ENCODE measurements around the gene RIN3. TPM values are rescaled to one million over a fixed set of nuclear protein-coding genes. Genes with fewer than 3 reads are reported as not detected.

Gene RIN3
- total RNA-seq, 1 donor from 2014 or later, result 0.51 TPM

DNA sequence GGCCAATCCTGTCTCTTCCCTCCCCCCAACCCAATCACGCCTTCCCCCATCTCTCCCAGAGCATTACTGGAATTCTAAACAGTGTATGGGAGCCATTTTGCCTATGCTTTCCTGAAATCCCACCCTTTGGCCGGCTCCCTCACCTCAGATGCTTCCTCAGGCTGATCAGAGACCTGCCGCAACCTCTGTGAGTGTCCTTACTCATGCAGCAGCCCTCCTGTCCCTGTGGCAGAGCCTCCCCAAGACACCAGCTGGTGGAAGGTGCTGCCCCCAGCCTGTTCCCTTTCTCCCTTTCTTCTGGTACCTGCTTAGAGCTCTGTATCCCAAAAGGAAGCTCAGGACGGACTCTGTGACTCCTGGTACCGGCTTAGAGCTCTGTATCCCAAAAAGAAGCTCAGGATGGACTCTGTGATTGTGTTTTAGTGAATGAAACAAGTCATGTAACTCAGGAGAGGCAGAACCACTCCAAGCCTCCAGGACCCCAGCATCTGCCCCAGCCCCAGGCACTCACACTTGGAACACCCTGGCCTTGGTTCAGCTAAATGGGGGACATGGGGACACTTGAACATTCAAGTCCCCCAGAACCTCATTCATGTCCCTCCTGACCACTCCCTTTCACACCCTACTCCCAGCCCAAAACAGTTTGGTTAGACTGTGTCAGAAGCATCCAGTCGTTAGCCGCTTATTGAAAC, 29.3 kb upstream of the RIN3 start:
- no peak for DNase-seq (ENCODE audit: low read depth)

DNA sequence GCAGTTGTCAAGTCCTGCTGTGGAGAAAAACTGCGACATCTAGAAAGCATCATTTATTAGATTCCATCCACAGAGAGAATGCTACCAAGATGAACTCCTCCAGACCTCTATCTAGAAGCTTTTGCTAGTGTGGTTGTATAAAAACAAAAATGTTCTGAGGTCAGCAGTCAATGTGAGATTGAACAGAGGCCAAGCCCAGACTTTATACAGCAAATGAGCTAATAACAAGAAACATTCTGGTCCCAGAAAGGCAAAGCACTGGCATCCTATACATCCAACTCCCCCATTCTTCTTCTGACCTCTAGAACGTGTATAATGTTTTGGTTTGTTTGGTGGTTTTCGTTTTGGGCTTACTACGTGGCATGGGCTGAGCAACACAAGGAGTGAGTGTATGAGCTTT, 26.7 kb upstream of the RIN3 start:
- no peak for DNase-seq (ENCODE audit: low read depth)

DNA sequence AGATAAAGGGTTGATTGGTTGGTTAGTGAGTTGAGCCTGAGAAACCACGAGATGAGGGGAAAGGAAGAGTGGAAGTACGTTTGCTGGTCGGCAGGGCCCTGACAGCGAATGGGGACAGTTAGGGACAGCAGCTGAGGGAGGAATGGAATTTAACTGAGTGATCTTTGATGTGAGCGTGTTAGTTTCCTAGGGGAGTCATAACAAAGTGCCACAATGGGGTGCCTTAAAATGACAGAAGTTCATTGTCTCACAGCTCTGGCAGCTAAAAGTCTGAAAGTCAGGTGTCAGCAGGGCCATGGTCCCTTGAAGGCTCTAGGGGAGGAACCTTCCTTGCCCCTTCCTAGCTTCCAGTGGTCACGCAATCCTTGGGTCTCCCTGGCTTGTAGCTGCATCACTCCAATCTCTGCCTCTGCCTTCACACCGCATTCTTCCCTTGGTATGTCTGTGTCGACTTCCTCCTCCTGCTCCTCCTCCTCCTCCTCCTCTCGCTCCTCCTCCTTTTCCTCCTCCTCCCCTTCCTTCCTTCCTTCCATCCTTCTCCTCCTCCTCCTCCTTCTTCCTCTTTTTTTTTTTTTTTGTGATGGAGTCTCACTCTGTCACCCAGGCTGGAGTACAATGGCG, 26.0 kb upstream of the RIN3 start:
- no peak for DNase-seq (ENCODE audit: low read depth)

DNA sequence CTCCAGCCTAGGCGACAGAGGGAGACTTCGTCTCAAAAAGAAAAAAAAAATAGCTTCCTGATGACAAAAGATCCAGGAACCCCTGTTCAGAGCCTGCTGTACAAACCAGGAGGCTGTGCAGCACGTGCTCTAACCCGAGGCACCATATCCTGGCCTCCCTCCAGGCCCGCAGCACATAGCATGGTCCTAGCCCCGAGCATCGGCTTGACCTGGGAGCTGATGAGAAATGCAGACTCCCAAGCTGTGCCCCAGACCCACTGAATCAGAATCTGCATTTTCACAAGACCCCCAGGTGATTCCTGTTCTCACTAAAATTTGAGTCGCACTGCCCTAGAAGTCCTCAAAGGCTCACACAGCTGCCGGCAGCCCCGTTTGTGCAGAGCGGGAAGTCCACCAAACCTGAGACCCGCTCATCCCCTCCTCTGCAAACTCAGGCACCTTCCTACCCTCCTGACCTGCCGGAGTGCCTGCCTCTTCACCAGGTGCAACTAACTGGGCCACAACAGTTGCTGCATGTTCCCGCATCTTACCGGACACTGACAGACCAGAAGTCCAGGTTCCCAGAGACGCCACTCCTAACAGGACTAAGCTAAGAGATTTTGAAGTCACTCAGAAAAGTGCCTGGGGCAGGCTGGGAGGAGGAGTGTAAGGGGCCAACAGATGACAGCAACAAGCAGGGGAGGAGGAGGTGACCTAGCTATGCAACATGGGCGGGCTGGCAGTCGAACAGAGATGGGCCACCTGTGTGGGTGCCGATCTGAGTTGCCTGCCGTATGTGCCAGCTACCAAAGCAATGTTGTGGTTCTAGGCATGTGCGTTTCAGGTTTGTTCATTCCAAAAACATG, 24.0 kb upstream of the RIN3 start:
- DNase-seq (ENCODE audit: low read depth), result no peak

DNA sequence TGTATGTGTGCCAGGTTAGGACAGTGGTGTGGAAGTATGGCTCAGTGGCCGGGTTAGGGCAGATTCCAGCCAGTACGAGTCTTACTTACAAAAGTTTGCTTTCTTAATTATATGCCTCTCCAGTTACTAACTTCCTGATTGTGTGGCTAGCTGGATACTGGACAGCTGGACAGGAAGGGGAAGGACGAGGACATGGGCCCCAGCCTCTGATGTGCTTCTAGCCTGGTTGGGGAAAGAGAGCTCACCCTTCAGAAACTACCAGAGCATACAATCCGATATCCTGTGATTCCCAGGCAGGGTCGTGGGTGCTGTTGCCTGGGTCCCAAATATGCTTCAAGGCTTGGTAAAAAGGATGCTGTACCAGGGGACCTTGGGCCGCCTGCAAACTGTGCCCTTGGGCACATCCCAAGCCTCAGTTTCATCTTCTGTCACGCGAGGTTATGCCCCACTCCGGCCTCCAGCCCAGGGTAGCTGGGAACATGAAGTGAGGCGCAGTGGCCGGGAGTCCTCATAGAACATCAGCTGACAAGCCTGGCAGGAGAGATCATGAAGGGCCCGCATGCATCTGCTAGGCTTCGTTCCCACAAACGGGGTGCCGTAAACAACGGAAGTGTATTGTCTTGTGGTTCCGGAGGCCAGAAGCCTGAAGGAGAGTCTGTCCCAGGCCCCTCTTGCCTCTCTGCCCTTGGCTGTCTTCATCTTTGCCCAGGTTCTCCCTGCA, 23.2 kb upstream of the RIN3 start:
- no peak for DNase-seq (ENCODE audit: low read depth)

DNA sequence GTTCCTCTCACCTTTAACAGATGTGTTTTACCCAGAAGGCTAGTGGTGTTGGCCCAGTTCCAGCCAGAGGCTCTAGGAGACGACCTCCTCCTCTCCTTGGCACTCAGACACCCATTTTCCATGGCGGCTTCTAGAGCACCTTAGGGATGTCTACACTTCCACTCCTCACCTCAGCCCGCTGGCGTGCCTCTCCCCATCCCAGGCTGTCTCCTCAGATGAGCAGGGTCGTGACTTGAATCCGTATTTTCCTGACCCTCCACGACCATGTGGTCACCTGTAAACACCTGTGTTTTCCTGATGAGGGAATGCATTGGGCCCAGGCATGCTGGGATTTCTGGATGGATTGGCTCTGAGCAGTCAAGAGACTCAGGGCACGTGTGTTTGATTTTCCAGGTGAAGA, 21.8 kb upstream of the RIN3 start:
- no peak for DNase-seq (ENCODE audit: low read depth)

DNA sequence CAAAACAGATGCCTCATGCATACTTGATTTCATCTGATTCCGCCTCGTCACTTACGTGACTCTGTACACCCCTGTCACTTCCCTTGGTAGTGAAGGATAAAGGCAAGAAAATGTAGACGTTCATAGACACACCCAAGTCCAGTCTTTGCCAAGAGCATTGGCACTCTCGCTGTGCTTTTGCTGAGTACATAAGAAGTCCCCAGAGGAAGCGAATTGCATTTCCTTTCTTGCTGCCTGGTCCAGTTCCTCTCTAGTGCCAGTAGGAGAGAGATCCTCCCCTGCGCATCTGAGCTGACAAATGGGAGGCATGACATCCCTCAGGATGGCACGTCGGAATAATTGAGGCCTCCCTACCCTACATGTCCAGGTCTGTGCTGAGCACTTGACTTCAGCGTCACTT, 21.3 kb upstream of the RIN3 start:
- no peak for DNase-seq (ENCODE audit: low read depth)

DNA sequence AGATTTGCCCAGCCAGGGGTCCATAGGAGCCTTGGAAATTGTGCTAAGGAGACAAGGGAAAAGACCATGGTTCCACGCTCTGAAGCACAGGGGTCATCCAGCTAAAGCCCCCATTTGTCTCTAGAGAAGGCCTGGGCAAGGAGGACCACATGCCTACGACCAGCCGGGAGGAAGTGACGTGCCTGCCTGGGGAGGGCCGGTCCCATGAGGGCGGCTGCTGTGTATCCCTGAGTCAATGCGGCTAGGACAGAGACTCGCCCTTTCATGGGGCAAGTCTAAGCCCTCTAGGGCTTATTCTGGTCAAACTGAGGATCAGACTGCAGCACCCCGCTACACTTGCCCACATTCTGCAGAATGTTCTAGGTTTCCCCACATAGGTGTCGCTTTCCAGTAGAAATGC, 20.6 kb upstream of the RIN3 start:
- DNase-seq (ENCODE audit: low read depth), result no peak

DNA sequence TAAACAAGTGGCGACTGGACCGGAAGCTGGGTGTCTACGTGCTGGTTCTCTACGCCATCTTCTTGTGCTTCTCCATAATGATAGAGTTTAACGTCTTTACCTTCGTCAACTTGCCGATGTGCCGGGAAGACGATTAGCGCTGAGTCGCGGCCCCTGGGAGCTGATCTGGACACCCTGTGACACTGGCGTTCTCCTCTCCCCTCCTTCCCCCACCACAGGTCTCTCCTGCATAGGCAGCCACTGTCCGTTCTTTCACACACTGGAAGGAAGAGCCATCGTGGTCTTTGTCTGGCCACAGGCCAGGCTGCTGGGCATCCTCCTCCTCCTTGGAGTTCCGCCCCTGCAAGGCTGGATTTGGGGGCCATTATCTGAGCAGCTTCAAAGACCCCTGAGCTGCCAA, 20.1 kb upstream of the RIN3 start:
- no peak for DNase-seq (ENCODE audit: low read depth)

DNA sequence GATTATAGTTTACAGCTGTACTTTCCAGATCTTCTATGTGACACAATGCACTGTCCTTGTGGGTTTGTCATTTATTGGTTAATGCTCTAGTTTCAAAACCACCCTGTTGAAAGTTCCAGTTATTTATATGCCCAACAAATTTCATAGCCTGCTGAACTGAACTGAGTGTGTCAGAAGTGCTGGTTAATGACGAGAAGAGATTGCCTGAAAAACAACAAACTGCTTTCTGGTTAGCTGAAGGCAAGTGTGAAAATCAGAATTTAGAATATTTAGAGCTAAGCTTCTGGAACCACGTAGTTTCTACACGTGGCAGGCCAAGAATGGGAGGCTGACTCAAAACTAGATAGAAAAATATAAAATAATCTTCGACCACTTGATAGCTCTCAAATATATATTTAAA, 19.1 kb upstream of the RIN3 start:
- DNase-seq (ENCODE audit: low read depth), result no peak

DNA sequence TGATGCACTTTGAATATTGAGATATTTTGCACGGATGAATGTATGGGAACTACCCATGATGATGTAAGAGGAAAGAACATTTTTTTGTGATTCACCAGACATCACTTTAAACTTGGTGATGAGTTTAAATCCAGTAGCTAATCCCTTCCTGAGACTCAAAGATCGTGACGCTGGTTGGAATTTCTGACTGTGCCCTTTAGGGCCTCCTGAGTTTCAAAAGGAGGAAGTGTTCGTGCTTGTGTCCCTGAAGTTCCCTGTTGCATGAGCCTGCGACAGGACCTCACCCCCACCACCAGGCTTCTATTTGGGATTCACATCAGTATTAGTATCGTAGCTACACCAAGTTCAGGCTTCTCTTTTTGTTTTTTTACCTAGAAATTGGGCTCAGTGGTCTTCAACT, 18.6 kb upstream of the RIN3 start:
- DNase-seq (ENCODE audit: low read depth), result no peak

DNA sequence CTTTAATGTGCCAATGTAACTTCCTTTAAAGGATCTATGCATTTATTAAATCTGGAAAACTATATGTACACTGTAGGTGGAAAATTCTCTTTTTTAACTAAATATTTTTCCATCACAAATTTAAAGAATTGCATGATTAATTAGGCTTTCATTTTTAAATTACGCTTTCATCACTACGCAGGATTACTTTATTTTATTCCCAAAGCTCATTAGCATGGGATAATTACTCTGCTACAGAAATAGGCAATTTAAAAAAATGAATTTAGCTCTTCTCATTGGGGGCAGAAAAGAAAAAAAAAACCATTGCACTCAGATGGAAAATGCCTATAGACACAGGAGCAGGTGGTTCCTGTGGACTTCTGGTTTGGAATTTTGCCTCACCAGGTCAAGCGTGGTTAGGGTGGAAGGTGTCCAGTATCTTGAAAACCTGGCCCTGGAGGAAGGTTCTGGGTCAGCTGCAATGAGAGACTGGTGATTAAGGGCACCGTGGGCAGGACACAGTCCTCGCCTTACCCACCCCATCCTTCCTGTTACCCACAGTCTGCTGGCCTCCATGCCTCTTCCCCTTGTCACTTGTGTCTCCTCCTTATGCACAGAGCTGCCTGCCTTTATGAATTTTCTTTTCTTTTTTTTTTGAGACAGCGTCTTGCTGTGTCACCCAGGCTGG, 17.3 kb upstream of the RIN3 start:
- peak; percentile 53 for DNase-seq (ENCODE audit: low read depth)

DNA sequence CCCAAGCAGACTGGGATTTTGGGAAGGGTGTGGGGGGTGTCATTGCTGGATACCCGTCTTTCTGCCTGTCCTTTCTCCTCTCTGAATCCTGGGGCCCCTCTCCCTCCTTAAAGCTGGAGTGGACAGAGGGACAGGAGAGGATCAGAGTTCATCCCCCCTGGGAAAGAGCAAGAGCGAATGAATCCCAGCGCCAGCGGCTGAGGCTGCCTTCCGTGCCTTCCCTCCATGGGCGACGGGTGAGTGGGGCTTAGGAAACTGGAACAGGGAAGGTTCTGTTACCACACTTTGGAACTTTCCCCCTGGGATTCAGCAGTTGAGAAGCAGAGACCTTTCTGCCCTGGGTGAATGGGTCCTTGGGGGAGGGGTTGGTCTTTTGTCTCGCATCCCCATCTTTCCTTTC, 16.2 kb upstream of the RIN3 start:
- DNase-seq (ENCODE audit: low read depth), result no peak

DNA sequence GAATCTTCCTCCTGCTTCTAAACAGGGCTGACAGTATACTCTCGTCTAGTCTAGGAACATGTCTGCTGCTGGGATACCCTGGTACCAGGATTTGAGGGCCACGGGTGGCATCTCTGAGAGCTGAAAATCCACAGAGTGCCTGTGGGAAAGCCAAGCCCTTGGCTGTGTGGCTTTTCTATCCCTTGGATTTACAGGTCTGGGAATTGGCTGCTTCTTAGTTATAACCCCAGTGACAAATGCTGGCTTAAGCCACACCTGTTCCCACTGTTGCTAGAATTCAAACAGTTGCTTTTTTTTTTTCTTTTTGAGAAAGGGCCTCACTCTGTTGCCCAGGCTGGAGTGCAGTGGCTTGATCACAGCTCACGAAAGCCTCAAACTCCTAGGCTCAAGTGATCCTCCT, 14.3 kb upstream of the RIN3 start:
- DNase-seq (ENCODE audit: low read depth), result peak; percentile 80

DNA sequence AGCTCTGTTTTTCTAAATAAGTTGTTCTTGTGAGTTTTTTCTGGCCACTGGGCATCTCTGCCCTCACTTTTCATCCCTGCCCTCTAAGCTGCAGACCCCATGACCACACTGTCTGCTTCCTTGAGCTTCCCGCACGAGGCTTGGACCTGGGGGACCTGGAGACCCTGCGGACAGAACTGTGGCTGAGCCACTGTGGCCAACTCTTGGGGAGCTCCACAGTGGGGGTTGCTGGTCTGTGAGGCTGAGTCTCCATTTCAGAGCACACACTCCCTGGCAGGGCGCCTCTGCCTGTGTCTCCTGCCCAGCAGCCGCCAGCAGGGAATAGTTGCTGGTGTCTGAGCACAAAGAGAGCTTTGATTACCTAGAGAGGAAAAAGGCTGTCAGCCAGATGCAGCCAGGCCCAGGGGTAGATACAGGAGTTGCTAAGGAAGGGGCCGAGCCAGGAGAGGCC, 13.1 kb upstream of the RIN3 start:
- no peak for DNase-seq (ENCODE audit: low read depth)

DNA sequence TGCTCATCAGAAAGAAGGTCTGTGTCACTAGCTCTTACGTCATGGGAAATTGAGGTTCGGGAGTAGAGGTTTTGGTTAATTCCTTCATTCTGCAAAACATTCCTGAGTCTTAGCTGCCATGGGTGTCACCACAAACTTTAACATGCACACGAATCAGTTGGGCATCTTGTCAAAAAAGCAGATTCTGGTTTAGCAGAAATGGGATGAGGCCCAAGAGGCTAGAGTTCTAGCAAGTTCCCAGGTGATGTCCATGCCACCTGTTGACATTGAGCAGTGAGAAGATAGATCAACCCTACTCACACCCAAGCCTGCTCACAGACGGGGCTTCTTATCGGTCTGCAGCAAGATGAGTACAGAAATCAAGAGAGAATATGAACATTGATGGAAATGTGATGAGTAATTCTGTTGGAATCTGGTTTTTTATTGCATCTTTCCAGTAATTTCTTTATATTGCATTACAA, 11.7 kb upstream of the RIN3 start:
- DNase-seq (ENCODE audit: low read depth), result peak; percentile 40

DNA sequence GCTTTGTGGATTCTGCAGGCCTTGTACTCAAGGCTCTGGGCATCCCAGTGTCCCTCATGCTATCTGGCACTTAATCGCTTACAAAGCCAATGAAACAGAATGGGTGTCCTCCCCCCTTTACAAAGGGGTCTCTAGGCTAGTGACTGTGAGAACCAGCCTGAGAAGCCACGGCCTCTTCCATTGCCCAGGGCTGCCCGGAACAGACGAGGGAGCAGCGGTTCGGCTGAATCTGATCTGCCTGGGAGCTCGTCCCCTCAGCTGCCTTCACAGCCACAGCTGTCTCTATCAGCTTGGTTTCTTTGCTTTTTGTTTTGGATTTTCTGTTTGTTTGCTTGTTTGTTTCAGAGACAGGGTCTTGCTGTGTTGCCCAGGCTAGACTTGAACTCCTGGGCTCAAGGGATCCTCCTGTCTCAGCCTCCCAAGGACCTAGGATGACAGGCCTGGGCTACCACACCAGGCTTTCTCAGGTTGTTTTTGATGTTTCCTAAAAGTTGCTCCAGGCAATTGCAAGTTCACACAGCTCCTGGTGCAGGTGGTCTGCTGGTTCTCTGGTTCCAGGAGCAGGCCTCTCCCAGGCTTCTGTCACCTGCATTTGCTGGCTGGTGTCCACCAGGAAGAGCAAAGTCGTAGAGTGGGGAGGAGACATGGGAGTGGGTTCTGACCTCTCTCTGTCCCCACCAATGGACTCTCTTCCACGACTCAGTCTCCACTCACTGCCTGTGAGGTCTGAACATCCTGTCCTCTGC, 10.9 kb upstream of the RIN3 start:
- no peak for DNase-seq (ENCODE audit: low read depth)

DNA sequence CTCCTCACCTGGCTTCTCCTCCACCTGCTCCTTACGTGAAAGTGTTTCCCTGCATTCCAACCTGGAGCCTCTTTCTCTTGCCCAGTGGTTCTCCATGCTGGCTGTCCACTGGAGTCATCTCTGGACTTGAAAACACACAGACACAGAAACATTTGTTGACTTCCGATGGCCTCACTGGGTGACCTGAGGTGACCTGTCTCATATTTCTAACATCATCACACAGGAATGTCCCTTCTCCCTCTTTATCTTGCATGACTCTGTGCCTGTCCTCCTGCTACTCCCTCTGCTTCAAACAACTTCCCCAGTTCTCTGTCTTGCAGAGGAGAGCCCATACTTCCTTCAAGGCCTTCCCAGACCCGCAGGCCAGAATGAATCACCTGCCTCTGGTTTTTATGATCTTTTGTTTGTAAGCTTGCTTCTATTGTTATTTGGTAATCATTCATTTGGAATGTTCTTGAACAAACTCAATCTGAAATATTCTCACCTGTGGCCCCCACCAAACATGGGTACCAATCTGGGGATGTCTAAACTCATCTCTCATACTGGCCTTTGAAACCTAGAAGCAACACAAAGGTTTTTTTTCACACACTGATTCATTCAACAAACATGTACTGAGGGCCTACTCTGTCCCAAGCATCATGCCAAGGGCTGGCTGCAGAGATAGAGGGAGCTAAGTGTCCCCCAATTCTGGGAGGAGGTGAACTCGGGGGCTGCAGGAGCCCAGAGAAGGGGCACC, 9.7 kb upstream of the RIN3 start:
- DNase-seq (ENCODE audit: low read depth), result peak; percentile 59

DNA sequence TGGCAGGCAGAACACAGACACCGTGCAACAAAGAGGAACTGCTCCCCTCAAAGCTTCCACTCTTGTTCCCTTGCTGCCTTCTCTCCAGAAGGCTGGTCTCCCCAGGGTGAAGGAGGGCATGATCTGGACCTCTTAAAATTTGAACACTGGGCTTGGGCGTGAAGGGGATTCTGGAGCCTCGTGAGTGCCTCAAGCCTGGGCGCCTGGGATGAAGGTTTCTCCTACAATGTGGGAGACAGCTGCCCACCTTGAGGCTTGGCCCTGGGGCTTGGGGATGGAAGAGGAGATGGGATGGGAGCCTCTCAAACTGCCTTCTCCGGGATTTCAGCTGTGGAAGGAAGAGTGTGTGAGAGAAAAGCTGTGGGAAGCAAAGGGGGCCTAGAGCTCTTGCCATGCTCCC, 7.8 kb upstream of the RIN3 start:
- DNase-seq (ENCODE audit: low read depth), result no peak

DNA sequence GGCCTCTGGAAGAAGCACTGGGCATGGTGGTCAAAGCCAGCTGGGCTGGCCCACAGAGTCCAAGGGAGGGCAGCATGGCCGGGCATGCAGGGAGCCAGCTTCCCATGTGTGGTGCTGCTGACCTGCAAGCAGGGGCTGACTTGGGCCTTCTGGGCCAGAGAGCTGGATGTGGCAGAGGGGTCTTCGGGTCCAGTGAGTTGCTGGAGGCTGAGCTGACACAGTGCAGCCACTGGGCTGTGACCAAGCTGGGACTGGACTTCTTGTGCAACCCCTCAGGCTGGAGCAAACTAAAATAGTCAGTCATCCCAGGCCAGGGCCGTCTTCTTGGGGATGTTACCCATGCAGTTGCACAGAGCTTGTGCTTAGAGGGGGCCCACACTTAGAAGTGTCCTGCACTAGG, 7.3 kb upstream of the RIN3 start:
- DNase-seq (ENCODE audit: low read depth), result no peak

Data from myocyte (in vitro differentiated cells).